Endothelial cell of umbilical vein (primary cell): ENCODE measurements around the gene DTD1.

Source experiments
- EZH2 ChIP-seq: IDR thresholded peaks from 2 replicates; pipeline ENCODE4 v1.6.1; 2012; ENCODE audit warnings: borderline replicate concordance, low read depth, mild to moderate bottlenecking, moderate library complexity, low read length, inconsistent platforms; ENCODE audit not compliant: severe bottlenecking
- GATA2 ChIP-seq: IDR thresholded peaks from 2 replicates; pipeline ENCODE4 v1.7.0; 2011; ENCODE audit warnings: low read depth, mild to moderate bottlenecking, moderate library complexity, mixed read lengths, low read length; ENCODE audit not compliant: insufficient read length, insufficient read depth
- POLR2A ChIP-seq: IDR thresholded peaks from 2 replicates; pipeline ENCODE4 v1.6.1; 2012; ENCODE audit warnings: low read depth, mild to moderate bottlenecking, control low read depth, low read length
- POLR2AphosphoS5 ChIP-seq: IDR thresholded peaks from 2 replicates; pipeline ENCODE4 v1.6.1; 2012; ENCODE audit warnings: low read depth, mild to moderate bottlenecking, control low read depth, low read length, moderate library complexity; ENCODE audit not compliant: insufficient read depth
- TF ChIP-seq, protein P1 (sequence below), 2 donors: IDR thresholded peaks; 1 replicate in 1 of 2; 2 replicates in 1 of 2; pipeline ENCODE4 v1.5.1; 2011; ENCODE audit warnings: low read length in 2 of 2, mild to moderate bottlenecking in 2 of 2, moderate library complexity in 2 of 2, control low read depth in 1 of 2, inconsistent platforms in 1 of 2, low read depth in 1 of 2; ENCODE audit not compliant: insufficient read depth in 1 of 2; ENCODE audit errors: extremely low read depth in 1 of 2
- TF ChIP-seq, protein P2 (sequence below): IDR thresholded peaks from 2 replicates; pipeline ENCODE4 v1.6.1; 2011; ENCODE audit not compliant: insufficient read depth, insufficient read length

DNA sequence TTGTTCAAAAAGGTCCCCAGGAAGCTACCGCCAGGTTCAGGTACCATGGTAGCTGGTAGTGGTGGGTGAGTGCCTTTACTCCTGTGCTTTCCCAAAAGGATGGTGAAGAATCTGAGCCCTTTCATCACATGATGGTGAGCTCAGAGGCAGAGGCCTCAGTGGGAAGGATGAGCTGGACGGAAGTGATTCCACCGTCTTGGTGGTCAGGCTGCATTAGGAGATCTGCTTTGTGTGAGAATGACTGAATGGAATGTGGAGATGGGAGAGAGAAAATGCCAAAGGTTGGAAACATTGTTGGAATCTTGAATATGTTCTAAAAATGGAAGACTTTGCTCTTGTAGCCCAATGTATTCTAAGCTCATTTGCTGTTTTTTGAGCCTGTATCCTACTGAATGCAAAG is 117.6 kb downstream of the DTD1 start:
- TF ChIP-seq EZH2 (no peak), POLR2A (no peak), POLR2AphosphoS5 (no peak), GATA2 (no peak)
- TF ChIP-seq, protein P1, sequence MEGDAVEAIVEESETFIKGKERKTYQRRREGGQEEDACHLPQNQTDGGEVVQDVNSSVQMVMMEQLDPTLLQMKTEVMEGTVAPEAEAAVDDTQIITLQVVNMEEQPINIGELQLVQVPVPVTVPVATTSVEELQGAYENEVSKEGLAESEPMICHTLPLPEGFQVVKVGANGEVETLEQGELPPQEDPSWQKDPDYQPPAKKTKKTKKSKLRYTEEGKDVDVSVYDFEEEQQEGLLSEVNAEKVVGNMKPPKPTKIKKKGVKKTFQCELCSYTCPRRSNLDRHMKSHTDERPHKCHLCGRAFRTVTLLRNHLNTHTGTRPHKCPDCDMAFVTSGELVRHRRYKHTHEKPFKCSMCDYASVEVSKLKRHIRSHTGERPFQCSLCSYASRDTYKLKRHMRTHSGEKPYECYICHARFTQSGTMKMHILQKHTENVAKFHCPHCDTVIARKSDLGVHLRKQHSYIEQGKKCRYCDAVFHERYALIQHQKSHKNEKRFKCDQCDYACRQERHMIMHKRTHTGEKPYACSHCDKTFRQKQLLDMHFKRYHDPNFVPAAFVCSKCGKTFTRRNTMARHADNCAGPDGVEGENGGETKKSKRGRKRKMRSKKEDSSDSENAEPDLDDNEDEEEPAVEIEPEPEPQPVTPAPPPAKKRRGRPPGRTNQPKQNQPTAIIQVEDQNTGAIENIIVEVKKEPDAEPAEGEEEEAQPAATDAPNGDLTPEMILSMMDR (IDR thresholded peaks at IDR 0.05; ENCODE audit: extremely low read depth in 1 of 2, insufficient read depth in 1 of 2, low read depth in 1 of 2, low read length in 2 of 2), result no peak
- TF ChIP-seq, protein P2, sequence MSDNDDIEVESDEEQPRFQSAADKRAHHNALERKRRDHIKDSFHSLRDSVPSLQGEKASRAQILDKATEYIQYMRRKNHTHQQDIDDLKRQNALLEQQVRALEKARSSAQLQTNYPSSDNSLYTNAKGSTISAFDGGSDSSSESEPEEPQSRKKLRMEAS, result no peak
